ENCODE data around the gene ABCC4. TPM values are rescaled to one million over a fixed set of nuclear protein-coding genes. Genes with fewer than 3 reads are reported as not detected.
A peak's percentile ranks its signal among the peaks of the same experiment; 100 is the strongest.

The ABCC4 gene
- total and polyA plus RNA-seq, 2 of the 13 experiments (the other 11 are each of a cell fraction or from before 2014, with no cell fraction given), result 4.2 to 11.3 TPM

DNA sequence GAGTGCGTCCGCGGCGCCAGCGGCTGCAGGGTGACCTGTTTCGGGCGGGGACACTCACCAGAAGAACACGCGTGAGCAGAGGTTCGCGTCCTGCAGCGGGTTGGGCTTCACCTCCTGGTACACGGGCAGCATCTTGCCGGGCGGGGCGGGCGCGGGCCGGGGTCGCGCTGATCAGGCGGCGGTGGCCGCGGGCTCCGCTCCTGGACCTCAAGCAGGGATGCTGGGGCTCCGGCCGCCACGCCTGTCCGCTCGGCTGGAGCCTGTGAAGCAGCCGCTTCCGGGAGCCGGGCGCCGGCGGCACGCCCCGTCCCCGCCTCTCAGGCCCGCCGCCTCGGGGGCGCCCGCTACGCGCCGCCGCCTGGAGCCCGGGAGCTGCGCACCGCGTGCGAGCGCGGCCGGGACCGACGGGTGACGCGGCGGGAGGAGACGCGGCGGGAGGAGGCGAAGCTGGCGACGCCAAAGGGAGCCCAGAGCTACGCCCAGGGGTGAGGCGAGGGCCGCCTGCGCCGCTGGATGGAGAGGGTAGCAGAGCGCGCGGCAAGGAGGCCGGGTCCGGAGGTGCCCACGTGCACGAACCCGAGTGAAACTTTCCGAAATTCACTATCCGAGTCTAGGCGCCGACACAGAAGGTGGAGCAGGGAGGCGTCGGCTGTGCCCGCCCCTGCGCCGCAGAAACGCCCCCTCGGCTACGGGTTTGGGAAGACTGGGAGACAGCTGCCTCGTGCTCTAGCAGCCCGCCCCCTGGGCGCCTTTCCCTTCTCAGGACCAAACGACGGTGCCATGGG is at the start of gene ABCC4 (continued):
- TF ChIP-seq, protein P1, sequence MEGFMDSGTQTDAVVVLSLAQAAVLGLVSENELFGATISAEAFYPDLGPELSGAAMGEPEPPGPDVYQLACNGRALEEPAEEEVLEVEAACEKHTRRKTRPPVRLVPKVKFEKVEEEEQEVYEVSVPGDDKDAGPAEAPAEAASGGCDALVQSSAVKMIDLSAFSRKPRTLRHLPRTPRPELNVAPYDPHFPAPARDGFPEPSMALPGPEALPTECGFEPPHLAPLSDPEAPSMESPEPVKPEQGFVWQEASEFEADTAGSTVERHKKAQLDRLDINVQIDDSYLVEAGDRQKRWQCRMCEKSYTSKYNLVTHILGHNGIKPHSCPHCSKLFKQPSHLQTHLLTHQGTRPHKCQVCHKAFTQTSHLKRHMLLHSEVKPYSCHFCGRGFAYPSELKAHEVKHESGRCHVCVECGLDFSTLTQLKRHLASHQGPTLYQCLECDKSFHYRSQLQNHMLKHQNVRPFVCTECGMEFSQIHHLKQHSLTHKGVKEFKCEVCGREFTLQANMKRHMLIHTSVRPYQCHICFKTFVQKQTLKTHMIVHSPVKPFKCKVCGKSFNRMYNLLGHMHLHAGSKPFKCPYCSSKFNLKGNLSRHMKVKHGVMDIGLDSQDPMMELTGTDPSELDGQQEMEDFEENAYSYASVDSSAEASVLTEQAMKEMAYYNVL (CRISPR knock-in tag; IDR thresholded peaks at IDR 0.05; ENCODE audit: borderline replicate concordance), result no peak
- TF ChIP-seq SUZ12 (IDR thresholded peaks at IDR 0.05; ENCODE audit: low read depth, low read length), result no peak
- TF ChIP-seq, protein P2, sequence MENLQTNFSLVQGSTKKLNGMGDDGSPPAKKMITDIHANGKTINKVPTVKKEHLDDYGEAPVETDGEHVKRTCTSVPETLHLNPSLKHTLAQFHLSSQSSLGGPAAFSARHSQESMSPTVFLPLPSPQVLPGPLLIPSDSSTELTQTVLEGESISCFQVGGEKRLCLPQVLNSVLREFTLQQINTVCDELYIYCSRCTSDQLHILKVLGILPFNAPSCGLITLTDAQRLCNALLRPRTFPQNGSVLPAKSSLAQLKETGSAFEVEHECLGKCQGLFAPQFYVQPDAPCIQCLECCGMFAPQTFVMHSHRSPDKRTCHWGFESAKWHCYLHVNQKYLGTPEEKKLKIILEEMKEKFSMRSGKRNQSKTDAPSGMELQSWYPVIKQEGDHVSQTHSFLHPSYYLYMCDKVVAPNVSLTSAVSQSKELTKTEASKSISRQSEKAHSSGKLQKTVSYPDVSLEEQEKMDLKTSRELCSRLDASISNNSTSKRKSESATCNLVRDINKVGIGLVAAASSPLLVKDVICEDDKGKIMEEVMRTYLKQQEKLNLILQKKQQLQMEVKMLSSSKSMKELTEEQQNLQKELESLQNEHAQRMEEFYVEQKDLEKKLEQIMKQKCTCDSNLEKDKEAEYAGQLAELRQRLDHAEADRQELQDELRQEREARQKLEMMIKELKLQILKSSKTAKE (CRISPR knock-in tag; IDR thresholded peaks at IDR 0.05; ENCODE audit: borderline replicate concordance), result no peak; the same call in 1 of the 2 replicates
- TF ChIP-seq, protein P3, sequence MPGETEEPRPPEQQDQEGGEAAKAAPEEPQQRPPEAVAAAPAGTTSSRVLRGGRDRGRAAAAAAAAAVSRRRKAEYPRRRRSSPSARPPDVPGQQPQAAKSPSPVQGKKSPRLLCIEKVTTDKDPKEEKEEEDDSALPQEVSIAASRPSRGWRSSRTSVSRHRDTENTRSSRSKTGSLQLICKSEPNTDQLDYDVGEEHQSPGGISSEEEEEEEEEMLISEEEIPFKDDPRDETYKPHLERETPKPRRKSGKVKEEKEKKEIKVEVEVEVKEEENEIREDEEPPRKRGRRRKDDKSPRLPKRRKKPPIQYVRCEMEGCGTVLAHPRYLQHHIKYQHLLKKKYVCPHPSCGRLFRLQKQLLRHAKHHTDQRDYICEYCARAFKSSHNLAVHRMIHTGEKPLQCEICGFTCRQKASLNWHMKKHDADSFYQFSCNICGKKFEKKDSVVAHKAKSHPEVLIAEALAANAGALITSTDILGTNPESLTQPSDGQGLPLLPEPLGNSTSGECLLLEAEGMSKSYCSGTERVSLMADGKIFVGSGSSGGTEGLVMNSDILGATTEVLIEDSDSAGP (CRISPR knock-in tag; IDR thresholded peaks at IDR 0.05; ENCODE audit: borderline replicate concordance), result no peak; the same call in 1 of the 2 replicates
- TF ChIP-seq, protein P4, sequence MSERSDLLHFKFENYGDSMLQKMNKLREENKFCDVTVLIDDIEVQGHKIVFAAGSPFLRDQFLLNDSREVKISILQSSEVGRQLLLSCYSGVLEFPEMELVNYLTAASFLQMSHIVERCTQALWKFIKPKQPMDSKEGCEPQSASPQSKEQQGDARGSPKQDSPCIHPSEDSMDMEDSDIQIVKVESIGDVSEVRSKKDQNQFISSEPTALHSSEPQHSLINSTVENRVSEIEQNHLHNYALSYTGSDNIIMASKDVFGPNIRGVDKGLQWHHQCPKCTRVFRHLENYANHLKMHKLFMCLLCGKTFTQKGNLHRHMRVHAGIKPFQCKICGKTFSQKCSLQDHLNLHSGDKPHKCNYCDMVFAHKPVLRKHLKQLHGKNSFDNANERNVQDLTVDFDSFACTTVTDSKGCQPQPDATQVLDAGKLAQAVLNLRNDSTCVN (CRISPR knock-in tag; IDR thresholded peaks at IDR 0.05; ENCODE audit: borderline replicate concordance), result no peak
- TF ChIP-seq KDM6A (CRISPR knock-in tag; IDR thresholded peaks at IDR 0.05; ENCODE audit: low read depth), result no peak
- no peak for TF ChIP-seq FOXC1 (CRISPR knock-in tag; IDR thresholded peaks at IDR 0.05; ENCODE audit: borderline replicate concordance)
- no peak for TF ChIP-seq JARID2 (CRISPR knock-in tag; IDR thresholded peaks at IDR 0.05; ENCODE audit: insufficient replicate concordance)
- TF ChIP-seq, protein P5, sequence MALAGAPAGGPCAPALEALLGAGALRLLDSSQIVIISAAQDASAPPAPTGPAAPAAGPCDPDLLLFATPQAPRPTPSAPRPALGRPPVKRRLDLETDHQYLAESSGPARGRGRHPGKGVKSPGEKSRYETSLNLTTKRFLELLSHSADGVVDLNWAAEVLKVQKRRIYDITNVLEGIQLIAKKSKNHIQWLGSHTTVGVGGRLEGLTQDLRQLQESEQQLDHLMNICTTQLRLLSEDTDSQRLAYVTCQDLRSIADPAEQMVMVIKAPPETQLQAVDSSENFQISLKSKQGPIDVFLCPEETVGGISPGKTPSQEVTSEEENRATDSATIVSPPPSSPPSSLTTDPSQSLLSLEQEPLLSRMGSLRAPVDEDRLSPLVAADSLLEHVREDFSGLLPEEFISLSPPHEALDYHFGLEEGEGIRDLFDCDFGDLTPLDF (CRISPR knock-in tag; IDR thresholded peaks at IDR 0.05), result no peak
- no peak for TF ChIP-seq RXRB (CRISPR knock-in tag; IDR thresholded peaks at IDR 0.05; ENCODE audit: borderline replicate concordance)
- TF ChIP-seq, protein P6, sequence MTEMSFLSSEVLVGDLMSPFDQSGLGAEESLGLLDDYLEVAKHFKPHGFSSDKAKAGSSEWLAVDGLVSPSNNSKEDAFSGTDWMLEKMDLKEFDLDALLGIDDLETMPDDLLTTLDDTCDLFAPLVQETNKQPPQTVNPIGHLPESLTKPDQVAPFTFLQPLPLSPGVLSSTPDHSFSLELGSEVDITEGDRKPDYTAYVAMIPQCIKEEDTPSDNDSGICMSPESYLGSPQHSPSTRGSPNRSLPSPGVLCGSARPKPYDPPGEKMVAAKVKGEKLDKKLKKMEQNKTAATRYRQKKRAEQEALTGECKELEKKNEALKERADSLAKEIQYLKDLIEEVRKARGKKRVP (CRISPR knock-in tag; IDR thresholded peaks at IDR 0.05), result peak in 1 of 2 experiments; percentile 66; a peak in 1 of 4 replicates
- TF ChIP-seq, protein P7, sequence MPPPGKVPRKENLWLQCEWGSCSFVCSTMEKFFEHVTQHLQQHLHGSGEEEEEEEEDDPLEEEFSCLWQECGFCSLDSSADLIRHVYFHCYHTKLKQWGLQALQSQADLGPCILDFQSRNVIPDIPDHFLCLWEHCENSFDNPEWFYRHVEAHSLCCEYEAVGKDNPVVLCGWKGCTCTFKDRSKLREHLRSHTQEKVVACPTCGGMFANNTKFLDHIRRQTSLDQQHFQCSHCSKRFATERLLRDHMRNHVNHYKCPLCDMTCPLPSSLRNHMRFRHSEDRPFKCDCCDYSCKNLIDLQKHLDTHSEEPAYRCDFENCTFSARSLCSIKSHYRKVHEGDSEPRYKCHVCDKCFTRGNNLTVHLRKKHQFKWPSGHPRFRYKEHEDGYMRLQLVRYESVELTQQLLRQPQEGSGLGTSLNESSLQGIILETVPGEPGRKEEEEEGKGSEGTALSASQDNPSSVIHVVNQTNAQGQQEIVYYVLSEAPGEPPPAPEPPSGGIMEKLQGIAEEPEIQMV (CRISPR knock-in tag; IDR thresholded peaks at IDR 0.05; ENCODE audit: low read depth), result no peak; the same call in 1 of the 2 replicates
- TF ChIP-seq, protein P8, sequence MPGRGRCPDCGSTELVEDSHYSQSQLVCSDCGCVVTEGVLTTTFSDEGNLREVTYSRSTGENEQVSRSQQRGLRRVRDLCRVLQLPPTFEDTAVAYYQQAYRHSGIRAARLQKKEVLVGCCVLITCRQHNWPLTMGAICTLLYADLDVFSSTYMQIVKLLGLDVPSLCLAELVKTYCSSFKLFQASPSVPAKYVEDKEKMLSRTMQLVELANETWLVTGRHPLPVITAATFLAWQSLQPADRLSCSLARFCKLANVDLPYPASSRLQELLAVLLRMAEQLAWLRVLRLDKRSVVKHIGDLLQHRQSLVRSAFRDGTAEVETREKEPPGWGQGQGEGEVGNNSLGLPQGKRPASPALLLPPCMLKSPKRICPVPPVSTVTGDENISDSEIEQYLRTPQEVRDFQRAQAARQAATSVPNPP (CRISPR knock-in tag; IDR thresholded peaks at IDR 0.05), result peak; percentile 63; the same call in 1 of the 2 replicates
- TF ChIP-seq CENPT (CRISPR knock-in tag; IDR thresholded peaks at IDR 0.05; ENCODE audit: low read depth), result no peak

Data from HepG2 (cell line).